Measurements from ENCODE around the gene P2RY8. TPM values are rescaled to one million over a fixed set of nuclear protein-coding genes. Genes with fewer than 3 reads are reported as not detected.
"Not testable (repeated sequence)": the region's sequence is repeated elsewhere in the genome, so short reads cannot be mapped to it uniquely, and the experiment has no call there.

The P2RY8 gene
- total RNA-seq, 2 experiments from 2014 or later, result 87.6 to 92.4 TPM

DNA sequence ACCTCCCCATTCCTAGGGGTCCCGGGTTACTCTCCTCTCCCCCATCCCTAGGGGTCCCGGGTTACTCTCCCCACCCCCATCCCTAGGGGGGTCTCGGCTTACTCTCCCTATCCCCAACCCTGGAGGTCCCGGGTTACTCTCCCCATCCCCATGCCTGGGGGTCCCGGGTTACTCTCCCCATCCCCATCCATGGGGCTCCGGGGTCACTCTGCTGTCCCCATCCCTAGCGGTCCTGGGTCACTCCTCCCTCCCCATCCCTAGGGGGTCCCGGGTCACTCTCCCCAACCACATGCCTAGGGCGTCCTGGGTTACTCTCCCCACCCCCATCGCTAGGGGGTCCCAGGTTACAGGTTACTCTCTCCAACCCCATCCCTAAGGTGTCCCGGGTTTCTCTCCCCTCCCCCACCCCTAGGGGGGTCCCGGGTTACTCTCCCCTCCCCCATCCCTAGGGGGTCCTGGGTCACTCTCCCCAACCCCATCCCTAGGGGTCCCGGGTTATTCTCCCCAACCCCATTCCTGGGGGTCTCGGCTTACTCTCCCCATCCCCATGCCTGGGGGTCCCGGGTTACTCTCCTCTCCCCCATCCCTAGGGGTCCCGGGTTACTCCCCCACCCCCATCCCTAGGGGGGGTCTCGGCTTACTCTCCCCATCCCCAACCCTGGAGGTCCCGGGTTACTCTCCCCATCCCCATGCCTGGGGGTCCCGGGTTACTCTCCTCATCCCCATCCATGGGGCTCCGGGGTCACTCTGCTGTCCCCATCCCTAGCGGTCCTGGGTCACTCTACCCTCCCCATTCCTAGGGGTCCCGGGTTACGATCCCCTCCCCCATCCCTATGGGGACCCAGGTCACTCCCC lies 85.1 kb downstream of the P2RY8 start:
- Mint-ChIP-seq H3K27ac (peak overlapping the region; percentile 85), H3K27me3 (no peaks in the 10 kb centered on the region), H3K9me3 (peaks cover 27% of the 10 kb centered on the region), H3K36me3 (peaks cover 33% of the 10 kb centered on the region), H3K4me3 (peak overlapping the region; percentile 80), H3K4me1 (peaks cover 35% of the 10 kb centered on the region)
- DNase-seq (peak; percentile 43), ATAC-seq (ENCODE audit: low read depth) (no peak)
- POLR2A ChIA-PET, result no interaction called here

DNA sequence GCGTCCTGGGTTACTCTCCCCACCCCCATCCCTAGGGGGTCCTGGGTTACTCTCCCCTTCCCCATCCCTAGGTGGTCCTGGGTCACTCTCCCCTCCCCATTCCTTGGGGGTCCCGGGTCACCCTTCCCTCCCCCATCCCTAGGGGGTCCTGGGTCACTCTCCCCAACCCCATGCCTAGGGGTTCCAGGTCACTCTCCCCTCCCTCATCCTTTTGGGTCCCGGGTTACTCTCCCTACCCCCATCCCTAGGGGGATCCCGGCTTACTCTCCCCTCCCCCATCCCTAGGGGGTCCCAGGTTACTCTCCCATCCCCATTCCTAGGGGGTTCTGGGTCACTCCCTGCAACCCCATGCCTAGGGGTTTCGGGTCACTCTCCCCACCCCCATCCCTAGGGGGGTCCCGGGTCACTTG lies 85.7 kb downstream of the P2RY8 start:
- H3K4me3 Mint-ChIP-seq, result peak overlapping the region; percentile 80
- POLR2A ChIA-PET, result no interaction called here
- H3K9me3 Mint-ChIP-seq, result peaks cover 27% of the 10 kb centered on the region
- no peak overlapping the region for H3K27ac Mint-ChIP-seq
- ATAC-seq (ENCODE audit: low read depth) (no peak), DNase-seq (peak; percentile 34)
- no peaks in the 10 kb centered on the region for H3K27me3 Mint-ChIP-seq
- H3K36me3 Mint-ChIP-seq, result peaks cover 37% of the 10 kb centered on the region
- H3K4me1 Mint-ChIP-seq, result peaks cover 37% of the 10 kb centered on the region

DNA sequence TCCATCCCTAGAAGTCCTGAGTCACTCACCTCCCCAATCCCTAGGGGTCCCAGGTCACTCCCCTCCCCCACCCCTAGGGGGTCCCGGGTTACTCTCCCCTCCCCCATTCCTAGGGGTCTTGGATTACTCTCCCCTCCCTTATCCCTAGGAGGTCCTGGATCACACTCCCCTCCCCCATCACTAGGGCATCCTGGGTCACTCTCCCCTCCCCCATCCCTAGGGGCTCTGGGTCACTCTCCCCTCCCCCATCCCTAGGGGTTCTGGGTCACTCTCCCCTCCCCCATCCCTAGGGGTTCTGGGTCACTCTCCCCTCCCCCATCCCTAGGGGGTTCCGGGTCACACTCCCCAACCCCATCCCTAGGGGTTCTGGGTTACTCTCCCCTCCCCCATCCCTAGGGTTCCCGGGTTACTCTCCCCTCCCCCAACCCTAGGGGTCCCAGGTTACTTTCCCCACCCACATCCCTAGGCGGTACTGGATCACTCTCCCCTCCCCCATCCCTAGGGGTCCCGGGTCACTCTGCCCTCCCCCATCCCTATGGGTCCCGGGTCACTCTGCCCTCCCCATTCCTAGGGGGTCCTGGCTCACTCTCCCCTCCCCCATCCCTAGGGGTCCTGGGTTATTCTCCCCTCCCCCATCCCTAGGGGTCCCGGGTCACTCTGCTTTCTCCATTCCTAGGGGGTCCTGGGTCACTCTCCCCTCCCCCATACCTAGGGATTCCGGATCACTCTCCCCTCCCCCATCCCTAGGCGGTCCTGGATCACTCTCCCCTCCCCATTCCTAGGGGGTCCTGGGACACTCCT lies 86.4 kb downstream of the P2RY8 start:
- POLR2A ChIA-PET, result no interaction called here
- H3K27me3 Mint-ChIP-seq, result no peaks in the 10 kb centered on the region
- no peak overlapping the region for H3K4me3 Mint-ChIP-seq
- no peak for ATAC-seq (ENCODE audit: low read depth)
- peaks cover 43% of the 10 kb centered on the region for H3K36me3 Mint-ChIP-seq
- peaks cover 33% of the 10 kb centered on the region for H3K4me1 Mint-ChIP-seq
- DNase-seq, result peak; percentile 39
- H3K9me3 Mint-ChIP-seq, result peaks cover 29% of the 10 kb centered on the region
- H3K27ac Mint-ChIP-seq, result no peak overlapping the region

DNA sequence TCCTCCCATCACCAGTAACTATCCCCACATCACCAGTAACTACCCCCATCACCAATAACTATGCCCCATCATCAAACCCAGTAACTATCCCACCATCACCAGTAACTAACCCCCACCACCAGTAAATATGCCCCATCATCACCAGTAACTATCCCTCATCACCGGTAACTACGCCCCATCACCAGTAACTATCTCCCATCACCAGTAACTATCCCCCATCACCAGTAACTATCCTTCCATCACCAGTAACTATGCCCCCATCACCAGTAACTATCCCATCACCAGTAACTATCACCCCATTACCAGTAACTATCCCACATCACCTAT lies 87.2 kb downstream of the P2RY8 start:
- no peak overlapping the region for H3K4me3 Mint-ChIP-seq
- H3K27me3 Mint-ChIP-seq, result no peaks in the 10 kb centered on the region
- H3K4me1 Mint-ChIP-seq, result peaks cover 31% of the 10 kb centered on the region
- no peak overlapping the region for H3K27ac Mint-ChIP-seq
- peaks cover 33% of the 10 kb centered on the region for H3K9me3 Mint-ChIP-seq
- DNase-seq (no peak), ATAC-seq (ENCODE audit: low read depth) (no peak)
- POLR2A ChIA-PET, result no interaction called here
- H3K36me3 Mint-ChIP-seq, result peaks cover 51% of the 10 kb centered on the region

DNA sequence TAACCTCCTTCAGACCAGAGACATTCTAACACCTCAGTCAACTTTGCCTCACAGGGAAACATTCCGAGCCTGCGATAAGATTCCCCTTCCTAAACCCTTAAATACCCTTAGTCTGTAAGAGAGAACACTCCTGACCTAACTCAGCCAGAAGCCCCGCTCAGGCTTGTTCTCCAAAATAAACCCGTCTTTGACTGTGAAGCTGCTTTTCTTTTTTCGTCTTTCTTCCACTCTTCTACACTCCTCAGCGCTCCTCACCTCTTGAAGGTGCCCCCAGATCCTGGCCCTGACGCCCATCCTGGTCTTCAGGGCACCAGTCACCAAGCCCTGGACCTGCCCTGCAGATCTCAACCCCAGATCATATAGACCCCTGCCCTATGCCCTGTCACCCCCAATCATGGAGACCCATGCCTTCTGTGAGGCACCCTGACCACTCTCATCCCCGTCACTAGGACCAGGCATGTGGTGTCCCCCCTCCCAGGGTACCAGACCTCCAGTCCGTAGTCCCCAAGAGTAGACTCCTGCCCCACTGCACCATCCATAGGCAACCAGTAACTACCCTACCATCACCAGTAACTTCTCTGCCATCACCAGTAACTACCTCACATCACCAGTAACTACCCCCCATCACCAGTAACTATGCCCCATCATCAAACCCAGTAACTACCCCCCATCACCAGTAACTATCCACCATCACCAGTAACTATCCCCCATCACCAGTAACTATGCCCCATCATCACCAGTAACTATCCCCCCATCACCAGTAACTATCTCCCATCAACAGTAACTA lies 87.8 kb downstream of the P2RY8 start:
- POLR2A ChIA-PET, result no interaction called here
- no peaks in the 10 kb centered on the region for H3K27me3 Mint-ChIP-seq
- ATAC-seq (ENCODE audit: low read depth) (no peak), DNase-seq (peak; percentile 31)
- H3K9me3 Mint-ChIP-seq, result peaks cover 36% of the 10 kb centered on the region
- H3K4me1 Mint-ChIP-seq, result peaks cover 28% of the 10 kb centered on the region
- peaks cover 56% of the 10 kb centered on the region for H3K36me3 Mint-ChIP-seq
- H3K27ac Mint-ChIP-seq, result no peak overlapping the region
- no peak overlapping the region for H3K4me3 Mint-ChIP-seq

DNA sequence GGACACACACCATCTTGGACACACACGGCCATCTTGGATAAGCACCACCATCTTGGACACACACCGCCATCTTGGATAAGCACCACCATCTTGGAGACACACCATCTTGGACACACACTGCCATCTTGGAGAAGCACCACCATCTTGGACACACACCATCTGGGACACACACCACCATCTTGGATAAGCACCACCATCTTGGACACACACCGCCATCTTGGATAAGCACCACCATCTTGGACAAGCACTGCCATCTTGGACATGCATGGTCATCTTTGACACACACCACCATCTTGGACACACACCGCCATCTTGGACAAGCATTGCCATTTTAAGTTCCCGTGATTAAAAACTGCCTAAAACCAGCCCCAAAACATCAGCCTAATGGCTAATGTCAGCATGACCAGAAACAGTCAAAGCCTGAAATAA lies 88.4 kb downstream of the P2RY8 start:
- H3K9me3 Mint-ChIP-seq, result peaks cover 40% of the 10 kb centered on the region
- peaks cover 61% of the 10 kb centered on the region for H3K36me3 Mint-ChIP-seq
- H3K27me3 Mint-ChIP-seq; H3K4me3 Mint-ChIP-seq; POLR2A ChIA-PET; ATAC-seq (ENCODE audit: low read depth): not testable (repeated sequence)
- peak; percentile 17 for DNase-seq
- peaks cover 28% of the 10 kb centered on the region for H3K4me1 Mint-ChIP-seq
- H3K27ac Mint-ChIP-seq, result peak overlapping the region; percentile 42

DNA sequence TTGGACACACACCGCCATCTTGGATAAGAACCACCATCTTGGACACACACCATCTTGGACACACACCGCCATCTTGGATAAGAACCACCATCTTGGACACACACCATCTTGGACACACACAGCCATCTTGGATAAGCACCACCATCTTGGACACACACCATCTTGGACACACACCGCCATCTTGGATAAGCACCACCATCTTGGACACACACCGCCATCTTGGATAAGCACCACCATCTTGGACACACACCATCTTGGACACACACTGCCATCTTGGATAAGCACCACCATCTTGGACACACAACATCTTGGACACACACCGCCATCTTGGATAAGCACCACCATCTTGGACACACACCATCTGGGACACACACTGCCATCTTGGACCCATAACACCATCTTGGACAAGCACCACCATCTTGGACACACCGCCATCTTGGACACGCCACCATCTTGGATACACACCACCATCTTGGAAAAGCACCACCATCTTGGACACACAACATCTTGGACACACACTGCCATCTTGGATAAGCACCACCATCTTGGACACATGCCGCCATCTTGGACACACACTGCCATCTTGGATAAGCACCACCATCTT lies 88.9 kb downstream of the P2RY8 start:
- ATAC-seq (ENCODE audit: low read depth); H3K27me3 Mint-ChIP-seq; POLR2A ChIA-PET: not testable (repeated sequence)
- peaks cover 41% of the 10 kb centered on the region for H3K9me3 Mint-ChIP-seq
- peak overlapping the region; percentile 17 for H3K4me3 Mint-ChIP-seq
- DNase-seq, result peak; percentile 30
- H3K36me3 Mint-ChIP-seq, result peaks cover 65% of the 10 kb centered on the region
- peaks cover 27% of the 10 kb centered on the region for H3K4me1 Mint-ChIP-seq
- peak overlapping the region; percentile 63 for H3K27ac Mint-ChIP-seq

DNA sequence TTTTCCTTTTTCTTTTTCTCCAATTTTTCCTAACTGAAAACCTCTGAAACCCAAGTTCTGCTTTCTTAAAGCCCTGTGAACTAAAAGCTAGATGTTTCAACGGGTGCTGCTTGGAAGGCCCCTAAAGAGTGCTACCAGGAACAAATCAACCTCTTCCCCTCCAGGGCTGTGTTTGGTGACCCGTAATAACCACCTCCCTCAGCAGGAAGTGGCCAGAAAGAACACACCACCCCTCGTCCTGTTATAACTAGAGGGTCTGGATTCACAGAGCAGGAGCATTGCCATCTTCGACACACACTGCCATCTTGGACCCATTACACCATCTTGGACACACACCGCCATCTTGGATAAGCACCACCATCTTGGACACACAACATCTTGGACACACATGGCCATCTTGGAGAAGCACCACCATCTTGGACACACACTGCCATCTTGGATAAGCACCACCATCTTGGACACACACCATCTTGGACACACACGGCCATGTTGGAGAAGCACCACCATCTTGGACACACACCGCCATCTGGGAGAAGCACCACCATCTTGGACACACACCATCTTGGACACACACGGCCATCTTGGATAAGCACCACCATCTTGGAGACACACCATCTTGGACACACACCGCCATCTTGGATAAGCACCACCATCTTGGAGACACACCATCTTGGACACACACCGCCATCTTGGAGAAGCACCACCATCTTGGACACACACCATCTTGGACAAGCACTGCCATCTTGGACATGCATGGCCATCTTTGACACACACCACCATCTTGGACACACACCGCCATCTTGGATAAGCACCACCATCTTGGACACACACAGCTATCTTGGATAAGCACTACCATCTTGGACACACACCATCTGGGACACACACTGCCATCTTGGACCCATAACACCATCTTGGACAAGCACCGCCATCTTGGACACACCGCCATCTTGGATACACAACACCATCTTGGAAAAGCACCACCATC lies 89.7 kb downstream of the P2RY8 start:
- Mint-ChIP-seq H3K4me3 (peak overlapping the region; percentile 17), H3K27ac (peak overlapping the region; percentile 63), H3K9me3 (peaks cover 41% of the 10 kb centered on the region), H3K4me1 (peaks cover 27% of the 10 kb centered on the region), H3K36me3 (peaks cover 72% of the 10 kb centered on the region)
- H3K27me3 Mint-ChIP-seq, POLR2A ChIA-PET: not testable (repeated sequence)
- DNase-seq (peak; percentile 40), ATAC-seq (ENCODE audit: low read depth) (peak; percentile 38)

DNA sequence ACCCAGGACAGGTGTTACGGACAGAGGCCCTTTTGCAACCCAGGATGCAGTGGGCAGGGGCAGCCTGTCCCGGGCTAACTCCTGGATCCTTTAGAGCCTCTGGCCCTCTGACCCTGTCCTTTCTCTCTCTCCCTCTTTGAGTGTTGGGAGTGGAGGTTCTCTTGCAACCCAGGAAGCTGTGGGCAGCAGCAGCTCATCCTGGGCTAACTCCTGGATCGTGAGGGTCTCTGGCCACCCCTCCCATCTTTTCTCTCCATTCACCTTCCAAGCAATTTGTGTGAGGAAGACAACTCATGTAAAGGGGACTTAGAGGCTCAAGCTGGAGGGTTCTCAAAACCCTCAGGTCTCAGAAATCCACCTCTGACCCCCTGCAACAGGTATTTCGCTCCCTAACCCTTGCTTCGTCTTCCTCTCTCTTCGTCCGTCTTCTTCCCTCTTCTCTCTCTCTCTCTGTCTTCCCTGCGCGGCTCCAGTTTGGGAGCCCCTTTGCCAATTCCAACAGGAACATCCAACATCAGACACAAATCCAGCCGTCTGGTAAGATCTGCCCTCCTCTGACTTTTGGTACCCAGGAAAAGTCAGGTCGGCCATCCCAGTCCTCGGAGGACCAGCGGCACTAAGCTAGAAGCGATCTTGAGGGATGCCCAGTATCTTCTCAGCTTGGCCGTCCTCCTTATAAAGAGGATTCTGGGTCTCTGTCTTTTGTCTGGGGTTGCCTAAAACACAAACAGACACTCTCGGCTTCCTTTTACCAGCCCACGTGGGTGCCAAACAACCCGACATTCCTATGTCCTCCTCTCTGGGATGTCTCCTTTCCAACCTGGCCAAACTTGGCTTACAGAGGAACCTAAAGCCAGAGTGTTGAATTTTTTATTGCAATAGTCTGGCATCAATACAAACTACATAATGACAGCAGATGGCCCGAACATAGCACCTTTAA lies 92.2 kb downstream of the P2RY8 start:
- no peak overlapping the region for H3K4me3 Mint-ChIP-seq
- POLR2A ChIA-PET, result no interaction called here
- ATAC-seq (ENCODE audit: low read depth) (no peak), DNase-seq (peak; percentile 9)
- no peak overlapping the region for H3K27ac Mint-ChIP-seq
- peaks cover 25% of the 10 kb centered on the region for H3K4me1 Mint-ChIP-seq
- no peaks in the 10 kb centered on the region for H3K27me3 Mint-ChIP-seq
- H3K36me3 Mint-ChIP-seq, result peaks cover 71% of the 10 kb centered on the region
- peaks cover 38% of the 10 kb centered on the region for H3K9me3 Mint-ChIP-seq

DNA sequence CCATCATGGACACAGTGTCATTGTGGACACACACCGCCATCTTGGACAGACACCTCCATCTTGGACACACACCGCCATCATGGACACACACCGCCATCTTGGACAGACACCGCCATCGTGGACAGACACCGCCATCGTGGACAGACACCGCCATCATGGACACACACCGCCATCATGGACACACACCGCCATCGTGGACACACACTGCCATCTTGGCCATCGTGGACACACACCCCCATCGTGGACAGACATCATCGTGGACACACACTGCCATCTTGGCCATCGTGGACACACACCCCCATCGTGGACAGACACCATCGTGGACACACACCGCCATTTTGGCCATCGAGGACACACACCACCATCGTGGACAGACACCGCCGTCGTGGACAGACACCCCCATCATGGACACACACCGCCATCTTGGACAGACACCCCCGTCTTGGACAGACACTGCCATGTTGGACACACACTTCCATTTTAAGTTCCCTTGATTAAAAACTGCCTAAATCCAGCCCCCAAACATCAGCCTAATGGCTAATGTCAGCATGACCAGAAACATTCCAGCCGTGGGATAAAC lies 93.4 kb downstream of the P2RY8 start:
- POLR2A ChIA-PET, result no interaction called here
- Mint-ChIP-seq H3K4me1 (peaks cover 16% of the 10 kb centered on the region), H3K4me3 (no peak overlapping the region), H3K27me3 (no peaks in the 10 kb centered on the region), H3K27ac (no peak overlapping the region), H3K36me3 (peaks cover 66% of the 10 kb centered on the region), H3K9me3 (peaks cover 26% of the 10 kb centered on the region)
- DNase-seq (peak; percentile 18), ATAC-seq (ENCODE audit: low read depth) (no peak)

DNA sequence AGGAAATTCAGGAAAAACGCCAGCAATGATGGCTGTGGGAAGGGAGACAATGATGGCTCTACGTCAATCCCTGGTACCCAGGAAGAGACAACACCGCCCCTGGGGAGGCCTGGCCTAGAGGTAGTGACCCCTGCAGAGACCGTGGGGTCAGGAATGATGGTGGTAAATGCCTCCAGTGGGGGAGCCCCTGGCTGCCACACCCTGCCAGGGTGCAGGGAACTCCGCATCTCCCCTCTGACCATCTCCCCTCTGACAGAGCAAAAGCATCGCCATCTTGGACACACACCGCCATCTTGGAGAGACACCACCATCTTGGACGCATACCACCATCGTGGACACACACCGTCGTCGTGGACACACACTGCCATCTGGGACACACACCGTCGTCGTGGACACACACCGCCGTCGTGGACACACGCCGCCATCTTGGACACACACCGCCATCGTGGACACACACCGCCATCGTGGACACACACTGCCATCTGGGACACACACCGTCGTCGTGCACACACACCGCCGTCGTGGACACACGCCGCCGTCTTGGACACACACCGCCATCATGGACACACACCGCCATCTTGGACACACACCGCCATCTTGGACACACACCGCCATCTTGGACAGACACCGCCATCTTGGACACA lies 94.1 kb downstream of the P2RY8 start:
- peaks cover 10% of the 10 kb centered on the region for H3K4me1 Mint-ChIP-seq
- peak; percentile 19 for DNase-seq
- POLR2A ChIA-PET, result no interaction called here

More for the DNA sequence above, 94.1 kb downstream of the P2RY8 start:
- peaks cover 62% of the 10 kb centered on the region for H3K36me3 Mint-ChIP-seq
- H3K9me3 Mint-ChIP-seq, result peaks cover 19% of the 10 kb centered on the region
- H3K4me3 Mint-ChIP-seq, result no peak overlapping the region
- no peak overlapping the region for H3K27ac Mint-ChIP-seq
- no peak for ATAC-seq (ENCODE audit: low read depth)
- no peaks in the 10 kb centered on the region for H3K27me3 Mint-ChIP-seq

Measured in activated naive CD8-positive, alpha-beta T cell treated with anti-CD3 and anti-CD28 coated beads, Interleukin-2, amount 10 ng/mL, durations not matched to agents 7 days and 5 days (primary cell).